Measurements from ENCODE around the gene ZNF211.

ZNF211 gene

DNA sequence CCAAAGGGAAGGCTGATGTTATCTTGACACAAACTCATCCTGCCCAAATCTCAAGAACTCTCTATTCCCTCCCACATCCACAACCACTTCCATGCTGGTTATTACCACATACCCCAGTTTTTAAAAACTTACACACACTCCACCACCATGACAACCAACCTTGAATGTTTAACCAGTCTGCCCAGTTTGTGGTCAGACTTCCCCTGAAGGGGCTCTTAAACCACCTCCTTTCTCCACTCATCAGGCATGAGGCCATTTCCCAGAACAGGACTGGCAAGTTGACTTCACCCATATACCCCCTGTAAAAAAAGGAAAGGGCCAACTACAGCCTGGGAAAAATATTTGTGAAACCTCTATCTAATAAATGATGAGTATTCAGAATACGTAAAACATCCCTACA, 23.4 kb downstream of the ZNF211 start:
- DNase-seq (ENCODE audit: low read depth) = no peak

DNA sequence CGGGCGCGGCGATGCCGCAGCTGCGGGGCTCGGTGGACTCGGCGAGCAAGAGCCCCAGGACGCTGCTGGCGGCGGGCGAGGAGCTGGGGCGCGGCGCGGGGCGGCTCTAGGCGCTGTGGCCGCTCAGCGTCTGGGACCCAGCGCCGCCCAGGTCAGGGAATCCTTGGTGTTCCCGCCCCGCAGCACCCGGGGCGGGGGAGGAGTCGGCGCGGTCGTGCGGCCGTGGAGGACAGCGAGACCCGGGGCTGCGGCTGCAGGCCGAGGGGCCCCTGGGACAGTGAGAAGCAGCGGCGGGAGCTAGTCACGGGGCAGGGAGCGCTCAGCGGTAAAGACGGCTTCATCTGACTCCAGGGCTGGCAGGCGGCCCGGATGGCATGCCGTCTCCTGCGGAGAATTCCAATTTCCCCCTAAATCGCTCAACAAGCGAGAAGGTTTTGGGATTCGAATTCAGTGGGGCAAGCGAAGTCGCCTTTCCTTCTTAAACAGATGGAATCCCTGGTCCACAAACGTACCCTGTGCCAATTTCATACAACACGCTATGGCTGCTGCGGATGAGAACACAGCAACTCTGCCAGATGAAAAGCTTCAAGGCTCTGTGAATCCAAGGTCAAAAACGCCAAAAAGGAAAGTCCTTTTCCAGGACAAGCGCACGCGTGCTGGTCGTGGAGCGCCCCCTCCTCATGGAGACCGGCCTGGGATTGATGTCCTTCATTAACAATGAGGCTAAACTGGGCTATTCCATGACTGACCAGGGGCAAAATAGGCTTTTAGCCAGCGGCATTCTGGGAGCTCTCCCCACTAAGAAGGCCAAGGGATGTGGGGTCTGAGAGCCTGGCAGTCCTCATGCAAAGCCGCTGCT, 31.5 kb downstream of the ZNF211 start:
- no peak for DNase-seq (ENCODE audit: low read depth)

- DNase-seq (ENCODE audit: low read depth) = no peak
Observed at GRCh38 chr19:57665261-57665806, 32.4 kb downstream of the ZNF211 start.

GRCh38 chr19:57667228-57667627, 34.3 kb downstream of the ZNF211 start:
- DNase-seq (ENCODE audit: low read depth) = no peak

- DNase-seq (ENCODE audit: low read depth) = no peak
Observed at GRCh38 chr19:57668635-57669034, 35.7 kb downstream of the ZNF211 start, which contains the start of gene ZSCAN4. ZSCAN4 (plus strand) TSS chr19:57668935; CDS start chr19:57676146, 7,211 bp downstream.

DNA sequence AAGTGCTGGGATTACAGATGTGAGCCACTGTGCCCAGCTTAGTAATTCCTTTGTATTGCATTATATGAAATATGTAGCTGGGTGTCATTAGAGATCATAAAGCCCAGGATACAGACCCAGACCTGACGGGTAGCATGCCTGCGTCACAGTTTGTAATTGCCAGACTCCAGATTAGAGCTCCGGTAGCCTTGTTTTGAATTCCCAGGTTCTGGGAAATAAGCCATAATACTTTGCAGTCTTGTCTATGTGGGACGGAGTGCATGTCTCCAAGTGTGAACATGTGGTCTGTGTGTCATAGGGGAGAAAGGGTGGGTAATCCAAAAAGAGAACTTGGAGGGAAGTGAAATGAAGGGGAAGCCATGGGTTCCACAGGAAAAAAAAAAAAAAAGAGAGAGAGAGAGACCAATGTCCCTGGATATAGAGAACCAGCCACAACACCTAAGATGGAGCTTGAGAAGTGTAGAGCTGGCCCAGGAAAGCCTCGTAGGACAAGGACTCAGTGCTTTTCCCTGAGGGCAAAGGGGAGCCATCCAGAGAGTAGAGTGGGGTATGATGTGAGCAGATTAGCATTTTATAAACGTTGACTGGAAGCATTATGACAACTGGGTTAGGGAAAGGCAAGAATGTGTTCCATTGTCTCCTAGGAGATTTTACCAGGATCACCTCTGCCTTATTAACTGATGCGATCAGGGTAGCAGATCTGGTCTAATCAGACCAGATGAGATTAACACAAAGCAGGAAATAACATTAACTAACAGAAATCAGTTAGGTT, 38.3 kb downstream of the ZNF211 start:
- no peak for DNase-seq (ENCODE audit: low read depth)

GRCh38 chr19:57672466-57672865, 39.5 kb downstream of the ZNF211 start:
- no peak for DNase-seq (ENCODE audit: low read depth)

GRCh38 chr19:57675881-57676280, 42.9 kb downstream of the ZNF211 start:
- no peak for DNase-seq (ENCODE audit: low read depth)

GRCh38 chr19:57682226-57682766, 49.3 kb downstream of the ZNF211 start:
- no peak for DNase-seq (ENCODE audit: low read depth)

DNA sequence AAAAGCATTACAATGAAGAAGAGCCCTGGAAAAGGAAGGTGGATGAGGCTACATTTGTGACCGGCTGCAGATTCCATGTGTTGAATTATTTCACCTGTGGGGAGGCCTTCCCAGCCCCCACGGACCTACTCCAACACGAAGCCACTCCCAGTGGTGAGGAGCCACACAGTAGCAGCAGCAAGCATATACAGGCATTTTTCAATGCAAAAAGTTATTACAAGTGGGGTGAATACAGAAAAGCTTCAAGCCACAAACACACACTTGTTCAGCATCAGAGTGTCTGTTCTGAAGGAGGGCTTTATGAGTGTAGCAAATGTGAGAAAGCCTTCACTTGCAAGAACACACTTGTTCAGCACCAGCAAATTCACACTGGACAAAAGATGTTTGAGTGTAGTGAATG, 53.8 kb downstream of the ZNF211 start:
- DNase-seq (ENCODE audit: low read depth) = no peak

DNA sequence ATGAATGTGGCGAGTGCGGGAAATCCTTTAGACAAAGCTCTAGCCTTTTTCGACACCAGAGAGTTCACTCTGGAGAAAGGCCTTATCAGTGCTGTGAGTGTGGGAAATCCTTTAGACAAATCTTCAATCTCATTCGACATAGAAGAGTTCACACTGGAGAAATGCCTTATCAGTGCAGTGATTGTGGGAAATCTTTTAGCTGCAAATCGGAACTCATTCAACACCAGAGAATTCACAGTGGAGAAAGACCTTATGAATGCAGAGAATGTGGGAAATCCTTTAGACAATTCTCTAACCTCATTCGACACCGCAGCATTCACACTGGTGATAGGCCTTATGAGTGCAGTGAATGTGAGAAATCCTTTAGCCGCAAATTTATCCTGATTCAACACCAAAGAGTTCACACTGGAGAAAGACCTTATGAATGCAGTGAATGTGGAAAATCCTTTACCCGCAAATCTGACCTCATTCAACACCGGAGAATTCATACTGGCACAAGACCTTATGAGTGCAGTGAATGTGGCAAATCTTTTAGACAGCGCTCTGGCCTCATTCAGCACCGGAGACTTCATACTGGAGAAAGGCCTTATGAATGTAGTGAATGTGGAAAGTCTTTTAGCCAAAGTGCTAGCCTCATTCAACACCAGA, 54.5 kb downstream of the ZNF211 start:
- DNase-seq (ENCODE audit: low read depth) = no peak

DNA sequence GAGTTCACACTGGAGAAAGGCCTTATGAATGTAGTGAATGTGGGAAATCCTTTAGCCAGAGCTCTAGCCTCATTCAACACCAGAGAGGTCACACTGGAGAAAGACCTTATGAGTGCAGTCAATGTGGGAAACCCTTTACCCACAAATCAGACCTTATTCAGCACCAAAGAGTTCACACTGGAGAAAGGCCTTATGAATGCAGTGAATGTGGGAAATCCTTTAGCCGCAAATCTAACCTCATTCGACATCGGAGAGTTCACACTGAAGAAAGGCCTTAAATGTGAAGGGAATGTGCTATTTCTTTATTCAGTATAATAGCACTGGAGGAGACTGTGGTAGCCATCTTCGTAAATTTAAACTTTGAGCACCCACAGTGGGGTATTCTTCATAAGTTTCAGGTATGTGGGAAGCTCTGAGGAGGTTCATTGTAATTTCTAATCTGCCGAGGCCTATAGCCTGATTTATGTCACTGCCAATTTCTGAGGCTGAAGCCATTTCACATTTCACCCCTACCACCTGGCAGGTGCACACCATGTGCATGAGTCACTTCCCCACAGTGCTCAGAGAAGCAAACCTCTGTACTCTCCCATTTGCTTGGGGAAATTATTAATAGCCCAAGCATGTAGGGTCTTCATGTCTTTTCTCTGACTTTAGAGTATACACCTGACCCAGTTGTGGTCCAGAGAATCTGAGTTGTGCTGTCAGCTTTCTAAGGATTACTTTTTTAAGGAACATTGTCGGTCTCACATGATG, 55.2 kb downstream of the ZNF211 start:
- no peak for DNase-seq (ENCODE audit: low read depth)

DNA sequence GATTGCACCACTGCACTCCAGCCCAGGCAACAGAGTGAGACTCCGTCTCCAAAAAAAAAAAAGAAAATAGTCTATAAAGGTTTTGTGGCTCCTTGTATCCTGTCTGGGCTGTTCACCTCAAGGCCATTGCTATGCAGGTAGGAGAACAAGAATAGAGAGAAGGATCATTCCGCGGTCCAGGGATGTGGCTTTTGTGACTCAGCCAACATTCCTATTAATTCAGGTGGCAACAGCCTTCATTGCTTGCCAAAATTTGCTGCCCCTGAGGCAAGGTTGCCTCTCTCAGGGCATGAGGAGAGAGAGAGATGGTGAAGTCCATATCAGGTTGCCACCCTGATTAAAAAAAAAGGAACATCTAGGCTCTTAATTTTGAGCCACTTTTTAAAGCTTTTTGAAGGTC, 56.8 kb downstream of the ZNF211 start:
- no peak for DNase-seq (ENCODE audit: low read depth)

Measured in stimulated activated CD8-positive, alpha-beta memory T cell treated with anti-CD3 and anti-CD28 coated beads, Interleukin-12 subunit alpha, Interleukin-12 subunit beta, amount 100 ng/mL, for 1 hour (primary cell).